PC-3 (cell line): Measurements from ENCODE around the gene NOC4L.

ENCODE experiments used
- CTCF ChIP-seq: fragments of 300-600 bp; sonication (generic); conservative IDR thresholded peaks from 2 replicates; pipeline ENCODE4 v1.5.1; 2017; ENCODE audit warnings: antibody characterized with exemption, low read depth, mild to moderate bottlenecking, low read length
- EZH2 ChIP-seq: fragments of 300-600 bp; sonication (generic); IDR thresholded peaks from one replicate; pipeline ENCODE4 v1.6.1; 2017; ENCODE audit warnings: antibody characterized with exemption, mild to moderate bottlenecking, low read length; ENCODE audit not compliant: unreplicated experiment

GRCh38 chr12:132185705-132186104 is 41.4 kb downstream of the NOC4L start:
- no peak for TF ChIP-seq CTCF
- TF ChIP-seq EZH2: no peak
